Calu3 (cell line): Measurements from ENCODE around the gene GGNBP2. TPM values are rescaled to one million over a fixed set of nuclear protein-coding genes. Genes with fewer than 3 reads are reported as not detected.

ENCODE experiments used
- BruUV-seq: library from RNA; stranded (reverse); fragments of 400-500 nt; replicated peaks from 2 replicates; lab custom pipeline; 2021; lab: Mats Ljungman, UMichigan
- CTCF ChIA-PET: fragments of 300-600 bp; sonication (Branson Sonifier 250); formaldehyde crosslinking; loops from one replicate; lab custom pipeline; 2022; ENCODE audit warnings: antibody characterized with exemption; lab: Charles Lee
- DNase-seq: peaks from one replicate; pipeline ENCODE4 v3.0.0; 2022
- H3K27ac Mint-ChIP-seq: one replicate; pipeline ENCODE4 v1.8.0; 2022; ENCODE audit warnings: mixed read lengths; ENCODE audit not compliant: unreplicated experiment
- H3K27me3 Mint-ChIP-seq: one replicate; pipeline ENCODE4 v1.8.0; 2022; ENCODE audit warnings: mixed read lengths; ENCODE audit not compliant: unreplicated experiment
- H3K36me3 Mint-ChIP-seq: one replicate; pipeline ENCODE4 v1.8.0; 2022; ENCODE audit warnings: mild to moderate bottlenecking, moderate library complexity, mixed read lengths; ENCODE audit not compliant: insufficient read depth, unreplicated experiment
- H3K4me1 Mint-ChIP-seq: one replicate; pipeline ENCODE4 v1.8.0; 2022; ENCODE audit warnings: mild to moderate bottlenecking, low read depth, mixed read lengths; ENCODE audit not compliant: unreplicated experiment
- H3K4me3 Mint-ChIP-seq: one replicate; pipeline ENCODE4 v1.8.0; 2022; ENCODE audit warnings: mild to moderate bottlenecking, low read depth, moderate library complexity, mixed read lengths; ENCODE audit not compliant: unreplicated experiment
- H3K9me3 Mint-ChIP-seq: one replicate; pipeline ENCODE4 v1.8.0; 2022; ENCODE audit warnings: low read depth, mixed read lengths; ENCODE audit not compliant: unreplicated experiment
- intact Hi-C: fragments of 100-400 bp; cut with micrococcal nuclease; formaldehyde crosslinking; loops from one replicate; pipeline ENCODE4 v1.10.0; 2022; ENCODE audit not compliant: unreplicated experiment
- total RNA-seq: library from RNA; stranded (reverse); gene quantifications from 2 replicates; pipeline ENCODE4 v1.2.3, GENCODE V29; 2022
- TF ChIP-seq, protein P1 (sequence below): fragments of 200-600 bp; IDR thresholded peaks from one replicate; pipeline ENCODE4 v1.8.0; 2022; ENCODE audit warnings: antibody characterized with exemption; ENCODE audit not compliant: unreplicated experiment

Gene GGNBP2
- total RNA-seq, 1 experiment from 2014 or later = 266 TPM

DNA sequence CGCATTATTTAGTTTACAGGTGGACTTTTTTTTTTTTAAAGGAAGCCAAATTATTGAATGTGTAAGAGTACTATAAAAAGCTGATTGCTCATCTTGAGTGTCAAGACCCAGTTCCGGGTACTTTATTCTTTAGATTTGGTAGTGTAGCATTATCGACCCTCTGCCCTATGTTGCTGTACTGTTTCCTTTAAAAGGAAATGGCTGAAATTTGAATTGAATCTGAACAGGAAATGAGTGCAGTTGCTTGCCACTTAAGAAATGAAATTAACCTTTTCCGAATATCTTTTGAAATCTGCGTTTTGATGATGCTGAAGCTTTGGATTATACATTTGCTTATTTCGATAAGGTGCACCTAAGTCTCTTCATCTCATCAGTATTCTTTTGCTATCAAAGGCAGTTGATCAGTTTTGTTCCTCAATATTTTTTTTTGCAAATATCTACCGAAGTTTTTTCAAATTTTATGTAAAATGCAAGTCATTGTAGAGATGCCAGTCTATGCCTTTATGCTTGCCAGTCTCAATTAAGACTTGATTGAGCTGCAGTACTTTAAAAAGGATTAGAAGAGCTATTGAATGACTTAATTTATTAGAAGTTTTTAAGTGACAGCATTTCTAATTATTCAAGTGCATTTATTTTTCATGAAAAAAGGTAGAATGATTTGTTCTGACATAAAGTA, 1.8 kb downstream of the GGNBP2 start:
- peaks cover 92% of the 10 kb centered on the region for H3K36me3 Mint-ChIP-seq
- H3K27ac Mint-ChIP-seq = peak overlapping the region; percentile 95

GRCh38 chr17:36547776-36548175, 3.1 kb downstream of the GGNBP2 start:
- H3K4me1 Mint-ChIP-seq = peaks cover 37% of the 10 kb centered on the region
- TF ChIP-seq, protein P1, sequence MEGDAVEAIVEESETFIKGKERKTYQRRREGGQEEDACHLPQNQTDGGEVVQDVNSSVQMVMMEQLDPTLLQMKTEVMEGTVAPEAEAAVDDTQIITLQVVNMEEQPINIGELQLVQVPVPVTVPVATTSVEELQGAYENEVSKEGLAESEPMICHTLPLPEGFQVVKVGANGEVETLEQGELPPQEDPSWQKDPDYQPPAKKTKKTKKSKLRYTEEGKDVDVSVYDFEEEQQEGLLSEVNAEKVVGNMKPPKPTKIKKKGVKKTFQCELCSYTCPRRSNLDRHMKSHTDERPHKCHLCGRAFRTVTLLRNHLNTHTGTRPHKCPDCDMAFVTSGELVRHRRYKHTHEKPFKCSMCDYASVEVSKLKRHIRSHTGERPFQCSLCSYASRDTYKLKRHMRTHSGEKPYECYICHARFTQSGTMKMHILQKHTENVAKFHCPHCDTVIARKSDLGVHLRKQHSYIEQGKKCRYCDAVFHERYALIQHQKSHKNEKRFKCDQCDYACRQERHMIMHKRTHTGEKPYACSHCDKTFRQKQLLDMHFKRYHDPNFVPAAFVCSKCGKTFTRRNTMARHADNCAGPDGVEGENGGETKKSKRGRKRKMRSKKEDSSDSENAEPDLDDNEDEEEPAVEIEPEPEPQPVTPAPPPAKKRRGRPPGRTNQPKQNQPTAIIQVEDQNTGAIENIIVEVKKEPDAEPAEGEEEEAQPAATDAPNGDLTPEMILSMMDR = no peak
- no TSS peak for BruUV-seq
- H3K9me3 Mint-ChIP-seq = no peaks in the 10 kb centered on the region
- H3K27ac Mint-ChIP-seq = peak overlapping the region; percentile 95
- no peaks in the 10 kb centered on the region for H3K27me3 Mint-ChIP-seq
- no peak for DNase-seq
- peaks cover 95% of the 10 kb centered on the region for H3K36me3 Mint-ChIP-seq
- CTCF ChIA-PET = interaction anchor here (1.1 to 4.3 kb wide), 2 partner anchors 12 to 14 kb away, joined by 3 to 58 read pairs; partner anchors contain the start of genes MYO19 and PIGW
- H3K4me3 Mint-ChIP-seq = peak overlapping the region; percentile 97
- intact Hi-C loops = loop anchor here (5.0 kb wide), 1 partner anchor 690 kb away; no protein-coding TSS in a partner anchor

More for the DNA sequence above, 1.8 kb downstream of the GGNBP2 start:
- BruUV-seq = TSS peak; percentile 34
- H3K4me3 Mint-ChIP-seq = peak overlapping the region; percentile 97
- H3K4me1 Mint-ChIP-seq = peaks cover 37% of the 10 kb centered on the region
- intact Hi-C loops = loop anchor here (5.0 kb wide), 1 partner anchor 691 kb away; no protein-coding TSS in a partner anchor
- TF ChIP-seq, protein P1 = no peak
- no peak for DNase-seq
- H3K9me3 Mint-ChIP-seq = no peaks in the 10 kb centered on the region
- CTCF ChIA-PET = interaction anchor here (0.6 to 4.3 kb wide), 10 partner anchors 8 to 1176 kb away, joined by 3 to 58 read pairs (median 5); partner anchors contain the start of genes MRM1, MYO19 and PIGW
- no peaks in the 10 kb centered on the region for H3K27me3 Mint-ChIP-seq

DNA sequence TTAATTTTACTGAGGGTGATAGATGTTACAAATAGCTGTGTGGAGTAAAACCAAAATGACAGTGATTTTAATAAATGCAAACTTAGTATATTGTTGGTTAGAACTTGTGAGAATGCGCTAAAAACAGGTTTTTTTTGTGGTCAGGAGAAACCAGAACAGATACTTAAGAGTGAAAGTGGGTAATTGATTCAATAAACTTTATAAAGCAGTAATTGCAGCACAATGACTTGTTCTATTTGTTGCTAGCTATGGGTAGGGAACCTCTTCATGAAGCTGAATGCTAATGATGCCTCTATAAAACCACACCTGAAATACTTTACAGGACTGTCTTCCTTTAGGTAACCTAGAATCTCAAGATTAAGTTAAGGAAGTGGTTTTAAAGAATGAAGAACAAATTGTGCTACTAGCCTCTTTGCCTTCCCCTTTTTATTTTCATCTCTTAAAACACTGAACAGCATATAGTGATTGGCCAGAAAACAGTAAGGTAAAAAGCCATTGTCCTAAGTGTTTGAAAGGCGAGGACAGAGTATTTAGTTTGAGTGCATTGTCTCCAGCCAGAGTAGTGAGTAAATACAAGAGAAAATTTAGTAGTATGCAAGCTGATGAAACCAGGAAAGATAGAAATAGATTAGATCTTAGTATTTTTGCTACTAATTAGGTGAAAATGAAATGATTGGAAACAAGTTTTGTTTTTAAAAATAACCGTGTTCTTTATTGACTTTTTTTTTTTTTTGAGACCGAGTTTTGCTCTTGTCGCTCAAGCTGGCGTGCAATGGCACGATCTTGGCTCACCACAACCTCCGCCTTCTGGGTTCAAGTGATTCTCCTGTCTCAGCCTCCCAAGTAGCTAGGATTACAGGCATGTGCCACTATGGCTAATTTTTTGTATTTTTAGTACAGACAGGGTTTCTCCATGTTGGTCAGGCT, 6.0 kb downstream of the GGNBP2 start:
- Mint-ChIP-seq H3K27me3 (no peaks in the 10 kb centered on the region), H3K27ac (peak overlapping the region; percentile 77), H3K4me1 (peaks cover 45% of the 10 kb centered on the region), H3K4me3 (no peak overlapping the region), H3K36me3 (peaks cover 82% of the 10 kb centered on the region), H3K9me3 (no peaks in the 10 kb centered on the region)
- TF ChIP-seq, protein P1 = no peak
- no TSS peak for BruUV-seq
- intact Hi-C loops = no loop called here
- CTCF ChIA-PET = no interaction called here
- no peak for DNase-seq

GRCh38 chr17:36553459-36553858, 8.7 kb downstream of the GGNBP2 start:
- CTCF ChIA-PET = interaction anchor here (0.6 to 1.5 kb wide), 5 partner anchors 8 to 606 kb away, joined by 3 to 6 read pairs (median 3); partner anchors contain the start of gene MRM1
- BruUV-seq = no TSS peak
- no peak for DNase-seq
- Mint-ChIP-seq H3K27me3 (no peaks in the 10 kb centered on the region), H3K27ac (peak overlapping the region; percentile 9), H3K36me3 (peaks cover 83% of the 10 kb centered on the region), H3K4me1 (peaks cover 30% of the 10 kb centered on the region), H3K4me3 (no peak overlapping the region), H3K9me3 (no peaks in the 10 kb centered on the region)
- TF ChIP-seq, protein P1 = no peak
- intact Hi-C loops = loop anchor here (2.0 kb wide), 1 partner anchor 37 kb away; the partner anchor contains the start of gene DHRS11
